ENCODE data around the gene NDC80.

- TF ChIP-seq CTCF (IDR thresholded peaks at IDR 0.05) (no peak), POLR2A (IDR thresholded peaks at IDR 0.05) (no peak), EP300 (IDR thresholded peaks at IDR 0.05) (no peak)
These were observed 2.8 kb upstream of the NDC80 start for GRCh38 chr18:2568605-2569004.
